Stimulated activated CD4-positive, alpha-beta T cell treated with anti-CD3 and anti-CD28 coated beads, Interleukin-12 subunit alpha, Interleukin-12 subunit beta, amount 100 ng/mL, for 24 hours (primary cell): ENCODE measurements around the gene TOP2A.

Source experiments
- DNase-seq, 2 experiments: peaks; one replicate each; pipeline ENCODE4 v3.0.0-alpha.2; 2020; ENCODE audit warnings: low read depth in 2 of 2

Gene TOP2A, protein sequence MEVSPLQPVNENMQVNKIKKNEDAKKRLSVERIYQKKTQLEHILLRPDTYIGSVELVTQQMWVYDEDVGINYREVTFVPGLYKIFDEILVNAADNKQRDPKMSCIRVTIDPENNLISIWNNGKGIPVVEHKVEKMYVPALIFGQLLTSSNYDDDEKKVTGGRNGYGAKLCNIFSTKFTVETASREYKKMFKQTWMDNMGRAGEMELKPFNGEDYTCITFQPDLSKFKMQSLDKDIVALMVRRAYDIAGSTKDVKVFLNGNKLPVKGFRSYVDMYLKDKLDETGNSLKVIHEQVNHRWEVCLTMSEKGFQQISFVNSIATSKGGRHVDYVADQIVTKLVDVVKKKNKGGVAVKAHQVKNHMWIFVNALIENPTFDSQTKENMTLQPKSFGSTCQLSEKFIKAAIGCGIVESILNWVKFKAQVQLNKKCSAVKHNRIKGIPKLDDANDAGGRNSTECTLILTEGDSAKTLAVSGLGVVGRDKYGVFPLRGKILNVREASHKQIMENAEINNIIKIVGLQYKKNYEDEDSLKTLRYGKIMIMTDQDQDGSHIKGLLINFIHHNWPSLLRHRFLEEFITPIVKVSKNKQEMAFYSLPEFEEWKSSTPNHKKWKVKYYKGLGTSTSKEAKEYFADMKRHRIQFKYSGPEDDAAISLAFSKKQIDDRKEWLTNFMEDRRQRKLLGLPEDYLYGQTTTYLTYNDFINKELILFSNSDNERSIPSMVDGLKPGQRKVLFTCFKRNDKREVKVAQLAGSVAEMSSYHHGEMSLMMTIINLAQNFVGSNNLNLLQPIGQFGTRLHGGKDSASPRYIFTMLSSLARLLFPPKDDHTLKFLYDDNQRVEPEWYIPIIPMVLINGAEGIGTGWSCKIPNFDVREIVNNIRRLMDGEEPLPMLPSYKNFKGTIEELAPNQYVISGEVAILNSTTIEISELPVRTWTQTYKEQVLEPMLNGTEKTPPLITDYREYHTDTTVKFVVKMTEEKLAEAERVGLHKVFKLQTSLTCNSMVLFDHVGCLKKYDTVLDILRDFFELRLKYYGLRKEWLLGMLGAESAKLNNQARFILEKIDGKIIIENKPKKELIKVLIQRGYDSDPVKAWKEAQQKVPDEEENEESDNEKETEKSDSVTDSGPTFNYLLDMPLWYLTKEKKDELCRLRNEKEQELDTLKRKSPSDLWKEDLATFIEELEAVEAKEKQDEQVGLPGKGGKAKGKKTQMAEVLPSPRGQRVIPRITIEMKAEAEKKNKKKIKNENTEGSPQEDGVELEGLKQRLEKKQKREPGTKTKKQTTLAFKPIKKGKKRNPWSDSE (N-terminal part only)

DNA sequence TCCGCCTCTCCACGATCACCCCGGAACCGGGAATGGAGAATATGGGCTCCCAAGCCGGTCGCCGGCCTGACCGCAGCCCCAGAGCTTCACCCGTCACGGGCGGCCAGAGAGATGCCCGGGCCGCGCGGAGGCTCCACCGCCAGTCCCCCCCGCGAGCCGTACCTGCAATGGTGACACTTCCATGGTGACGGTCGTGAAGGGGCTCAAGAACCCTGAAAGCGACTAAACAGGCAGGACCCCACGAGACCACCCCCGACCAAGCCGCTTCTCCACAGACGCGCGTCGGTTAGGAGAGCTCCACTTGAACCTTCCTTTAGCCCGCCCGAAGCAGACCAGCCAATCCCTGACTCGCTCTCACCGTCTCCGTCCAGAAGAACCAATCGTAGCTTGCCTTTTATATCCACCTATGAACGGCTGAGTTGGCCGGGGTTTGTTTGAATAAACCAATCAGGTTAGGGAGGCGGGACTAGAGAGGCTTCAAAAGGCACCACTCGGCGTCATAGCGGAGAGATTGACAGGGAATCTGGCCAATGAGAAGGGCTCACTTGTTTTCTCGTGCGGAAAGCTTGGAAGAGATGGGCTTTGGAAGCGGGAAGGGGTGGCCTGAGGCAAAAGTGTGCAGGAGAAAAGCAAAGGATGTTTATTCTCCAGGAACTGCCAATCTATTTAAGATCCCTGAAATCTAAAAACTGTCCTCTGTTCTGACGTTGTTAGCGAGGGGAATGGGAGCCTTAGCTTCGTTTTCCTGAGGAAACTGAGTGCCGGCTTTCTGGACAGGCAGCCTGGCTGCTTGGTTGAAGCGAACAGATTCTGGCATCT, at the start of gene TOP2A:
Gene TOP2A (minus strand): TSS at position 288 of the 819 bp plus-strand sequence. CDS start 105 bp downstream, at position 183.
- DNase-seq: peak; percentile 90 to 94

DNA sequence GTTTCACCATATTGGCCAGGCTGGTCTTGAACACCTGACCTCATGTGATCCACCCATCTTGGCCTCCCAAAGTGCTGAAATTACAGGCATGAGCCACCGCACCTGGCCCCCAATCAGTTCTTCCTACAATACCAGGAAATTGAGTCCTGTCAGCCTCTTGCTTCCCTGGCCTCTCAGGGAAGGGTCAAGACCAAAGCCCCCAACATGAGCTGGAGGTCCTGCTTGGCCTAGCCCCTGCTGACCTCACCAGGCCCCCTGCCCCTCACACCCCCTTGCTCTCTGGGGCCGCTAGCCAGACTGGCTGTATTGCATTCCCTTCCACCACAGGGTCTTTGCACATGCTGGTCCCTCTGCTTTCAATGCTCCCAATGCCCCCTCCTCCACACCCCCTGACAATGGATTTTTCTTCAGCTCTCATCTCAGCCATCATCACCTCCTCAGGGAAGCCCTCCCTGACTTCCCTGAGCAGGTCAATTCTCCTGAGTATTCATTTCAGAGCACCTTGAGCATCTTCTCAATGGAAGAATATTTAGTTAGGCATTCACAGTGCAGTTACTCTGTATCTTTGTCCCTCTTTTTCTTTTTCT, 49.7 kb upstream of the TOP2A start:
- no peak for DNase-seq

DNA sequence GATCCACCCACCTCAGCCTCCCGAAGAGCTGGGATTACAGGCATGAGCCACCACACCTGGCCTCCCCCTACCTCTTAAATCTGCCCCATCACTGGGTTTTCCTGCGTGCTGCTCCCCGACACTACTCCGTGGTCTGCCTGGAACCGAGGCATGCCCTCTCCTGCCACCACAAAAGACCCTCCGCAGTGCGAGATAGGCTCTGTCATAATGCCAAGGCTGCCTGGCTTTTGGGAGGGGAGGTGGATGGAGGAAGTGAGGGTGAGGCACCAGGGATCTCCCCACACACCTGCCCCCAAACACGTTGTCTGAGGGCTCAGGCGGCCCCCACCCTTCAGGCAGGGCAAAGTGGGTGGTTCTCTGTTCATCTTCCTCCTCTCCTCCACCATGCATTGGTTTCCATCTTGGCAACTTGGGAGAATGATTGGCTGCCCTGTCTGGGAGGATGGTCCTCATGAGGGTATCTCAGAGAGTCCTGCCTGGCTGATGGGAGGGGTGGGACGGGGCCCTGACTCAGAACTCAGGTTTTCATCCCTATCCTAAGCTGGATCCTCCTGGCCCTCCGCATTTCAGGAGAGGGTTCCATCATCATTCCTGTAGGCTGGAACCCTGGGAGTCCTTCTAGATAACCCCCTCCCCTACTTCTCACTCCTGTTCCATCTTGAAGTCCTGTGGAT, 48.7 kb upstream of the TOP2A start:
- DNase-seq: no peak

DNA sequence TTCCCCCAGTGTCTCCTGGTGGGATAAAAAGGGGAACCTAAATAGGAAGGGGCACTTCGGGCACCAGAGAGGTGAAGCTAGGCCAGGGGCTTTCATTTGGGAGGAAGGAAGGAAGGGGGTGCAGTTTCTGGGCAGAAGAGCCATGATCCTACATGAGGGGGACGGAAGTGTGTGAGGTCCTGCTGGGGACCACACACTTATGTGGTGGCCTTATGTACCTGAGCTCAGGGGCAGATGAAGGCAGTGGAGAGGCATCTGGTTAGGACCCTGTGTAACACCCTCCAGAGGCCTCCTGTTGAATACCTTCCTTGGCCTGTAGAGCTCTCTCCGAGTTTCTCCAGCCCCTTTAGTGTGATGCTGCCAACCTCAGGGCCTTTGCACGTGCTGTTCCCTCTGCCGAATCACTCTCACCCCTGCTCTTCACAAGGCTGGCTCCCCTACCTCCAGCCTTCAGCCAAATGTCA, 46.7 kb upstream of the TOP2A start:
- DNase-seq: no peak

DNA sequence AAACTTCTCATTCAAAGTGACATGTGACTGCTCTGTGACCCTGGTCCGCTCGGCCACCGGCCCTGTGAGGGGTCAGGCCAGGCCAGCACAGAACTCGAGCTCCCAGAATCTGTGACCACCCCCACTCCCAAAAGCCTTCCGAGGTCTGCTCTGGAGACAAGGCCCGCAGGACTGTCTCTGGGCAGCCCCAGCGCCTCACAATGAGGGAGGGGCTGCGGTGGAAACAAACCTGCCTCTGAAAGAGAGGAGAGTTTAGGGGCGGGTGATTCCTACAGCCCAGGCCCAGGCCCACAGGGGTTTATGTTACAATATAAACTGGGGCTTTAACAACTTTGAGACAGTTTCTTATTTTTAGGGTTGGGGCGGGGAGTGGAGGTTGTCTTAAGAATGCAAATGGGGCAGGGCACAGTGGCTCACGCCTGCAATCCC, 45.4 kb upstream of the TOP2A start:
- DNase-seq: no peak

DNA sequence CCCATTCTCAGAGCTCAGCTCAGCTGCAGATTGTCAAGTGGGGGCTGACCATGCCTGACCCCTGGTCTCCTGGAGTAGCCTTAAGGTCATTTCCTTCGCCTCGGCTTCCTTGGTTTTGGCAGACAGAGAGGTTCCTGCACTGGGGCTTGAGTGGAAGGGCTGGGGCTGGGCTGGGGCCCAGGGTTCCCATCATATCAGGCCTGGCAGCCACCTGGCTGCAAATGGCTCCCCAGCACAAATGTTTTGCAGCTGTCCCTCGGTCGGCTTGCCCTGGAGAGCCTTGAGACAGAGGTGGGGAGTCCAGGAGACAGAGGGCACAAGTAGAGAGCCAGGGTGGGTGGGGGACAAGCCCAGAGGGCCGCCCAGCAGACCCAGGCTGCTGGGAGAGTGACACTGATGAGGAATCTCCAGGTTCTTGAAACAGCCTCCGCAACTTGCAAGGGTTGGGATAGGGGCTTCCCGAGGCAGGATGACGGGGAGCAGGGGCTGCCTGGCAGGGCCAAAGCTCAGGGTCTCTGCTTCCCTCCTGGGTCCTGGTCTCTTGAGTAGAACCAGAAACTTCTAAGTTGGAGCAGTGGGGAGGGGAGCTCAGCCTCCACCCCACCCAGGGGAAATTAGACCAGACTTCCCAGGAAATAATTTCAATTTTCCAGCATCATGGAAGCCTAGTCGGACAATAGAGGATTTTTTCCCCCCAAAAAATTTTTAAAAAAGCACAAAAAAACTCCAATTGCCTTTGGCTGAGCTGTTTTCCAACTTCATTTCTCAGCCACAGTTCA, 44.8 kb upstream of the TOP2A start:
- no peak for DNase-seq

DNA sequence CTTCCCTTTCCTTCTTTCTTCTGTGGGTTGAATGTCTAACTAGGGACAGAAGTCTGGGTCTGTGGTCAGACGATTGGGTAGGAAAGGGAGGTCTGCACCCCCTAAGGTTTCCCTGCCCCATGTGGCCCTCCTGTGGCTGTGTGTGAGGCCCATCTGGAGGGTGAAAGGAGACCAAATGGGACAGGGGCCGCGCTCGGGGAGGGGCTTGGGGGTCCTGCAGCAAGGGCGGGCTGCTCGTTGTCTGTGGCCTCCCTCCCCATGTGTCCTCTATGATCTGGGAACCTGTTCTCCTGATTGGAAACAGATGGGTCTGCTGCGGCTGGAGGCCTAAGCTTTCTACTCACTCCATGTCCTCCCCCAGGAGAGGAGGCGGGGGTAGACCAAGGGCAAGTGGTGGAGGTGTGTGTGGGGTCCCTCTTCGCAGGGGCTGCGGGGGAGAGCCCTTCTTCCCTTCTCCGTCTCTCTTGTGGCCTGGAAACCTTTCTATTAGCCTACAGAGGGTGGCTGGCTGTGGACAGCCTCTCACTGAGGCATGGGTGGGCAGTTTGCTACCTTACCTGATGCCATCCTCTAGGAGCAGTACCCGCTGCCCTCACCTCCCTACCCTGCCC, 44.1 kb upstream of the TOP2A start:
- no peak for DNase-seq

DNA sequence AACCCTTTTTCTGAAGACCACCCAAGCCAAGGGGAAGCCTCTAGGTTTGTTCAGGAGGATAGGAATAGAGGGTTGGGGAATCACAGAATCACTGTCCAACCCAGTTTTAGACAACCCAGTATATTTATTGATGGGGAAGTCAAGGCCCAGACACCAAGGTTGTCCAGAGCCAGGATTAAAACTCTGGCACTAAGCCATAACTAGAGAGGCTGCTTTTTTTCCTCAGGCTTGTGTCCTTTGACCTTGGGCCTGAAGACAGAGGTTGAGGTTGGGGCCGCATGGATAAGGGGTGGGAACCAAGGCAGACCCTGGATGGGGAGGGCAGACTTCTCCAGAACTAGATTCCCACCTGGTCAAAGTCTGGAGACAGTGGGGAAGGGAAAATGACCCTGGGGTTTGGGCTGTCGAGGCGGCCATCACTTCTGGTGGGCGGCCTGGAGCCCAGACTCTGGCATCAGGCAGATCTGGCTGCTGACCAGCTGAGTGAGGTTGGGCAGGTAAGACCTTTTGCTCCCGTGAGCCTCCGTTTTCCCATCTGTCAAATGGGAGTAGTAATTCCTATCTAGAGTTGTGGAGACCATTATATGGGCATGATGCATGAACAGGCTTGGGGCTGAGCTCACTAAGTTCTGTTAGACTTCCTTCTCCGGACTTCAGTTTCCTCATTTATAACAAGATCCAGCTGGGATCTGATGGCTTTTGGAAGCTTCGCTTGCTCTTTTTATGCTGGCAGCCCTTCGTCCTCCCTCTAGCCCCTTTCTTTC, 43.5 kb upstream of the TOP2A start:
- no peak for DNase-seq

DNA sequence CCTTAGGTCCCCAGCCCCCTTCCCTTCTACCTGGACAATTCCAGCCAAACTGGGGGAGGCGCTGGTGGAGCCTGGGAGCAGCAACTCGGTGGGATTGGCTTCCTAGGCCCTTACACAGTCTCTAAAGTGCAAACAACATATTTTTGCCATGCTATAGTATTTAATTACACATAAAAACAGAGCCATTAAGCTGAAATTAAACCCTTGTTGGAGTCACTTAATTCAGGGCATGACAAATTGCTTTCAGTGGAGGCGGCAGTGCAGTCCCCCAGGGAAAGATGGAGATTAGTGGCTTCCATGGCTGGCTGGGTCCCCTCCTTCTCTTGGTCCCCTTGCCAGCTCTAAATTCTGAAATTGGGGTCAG, 42.9 kb upstream of the TOP2A start:
- DNase-seq: no peak

DNA sequence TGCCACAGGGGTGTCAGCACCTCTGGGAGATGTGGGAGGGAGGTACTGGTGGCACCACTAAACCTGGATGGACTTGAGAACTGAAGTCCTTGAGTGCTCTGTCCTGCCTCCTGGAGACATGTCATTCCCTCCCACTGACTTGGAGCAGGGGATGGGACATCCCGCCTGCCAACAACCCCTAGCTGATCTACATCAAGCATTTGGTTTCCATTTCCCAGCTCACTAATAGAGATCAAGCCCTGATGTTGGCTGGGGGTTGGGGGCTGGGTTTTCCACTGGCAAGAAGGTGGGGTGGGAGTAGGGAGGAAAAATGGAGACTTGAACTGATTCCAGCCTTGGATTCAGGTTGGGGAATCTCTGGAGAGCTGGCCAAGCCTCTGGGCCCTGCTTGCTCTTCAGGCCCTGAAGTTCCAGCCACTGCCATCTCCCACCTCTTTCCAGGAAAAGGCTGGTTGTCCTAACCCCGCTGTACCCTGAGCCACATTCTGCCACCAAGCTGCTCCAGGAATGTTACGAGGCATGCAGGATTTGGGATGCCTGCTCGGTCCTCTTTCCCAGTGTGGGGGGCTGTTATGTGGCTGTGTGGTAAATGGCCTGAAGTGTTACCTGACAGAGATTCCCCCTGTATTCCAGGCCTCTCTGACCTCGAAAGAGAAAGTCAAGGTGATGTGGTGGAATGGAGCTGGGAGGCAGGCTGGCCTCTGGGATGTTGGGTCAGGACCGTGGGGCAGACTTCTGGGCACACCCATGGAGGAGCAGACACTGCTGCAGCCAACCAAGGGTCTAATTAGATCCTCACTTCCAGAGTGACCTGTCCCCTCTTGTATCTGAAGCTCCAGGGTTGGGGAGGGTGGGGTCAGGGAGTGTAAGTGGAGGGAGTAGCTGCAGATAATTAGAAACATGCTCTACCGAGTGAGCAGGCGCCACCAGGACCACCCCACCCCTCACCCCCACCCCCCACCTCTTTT, 42.2 kb upstream of the TOP2A start:
- DNase-seq: no peak

DNA sequence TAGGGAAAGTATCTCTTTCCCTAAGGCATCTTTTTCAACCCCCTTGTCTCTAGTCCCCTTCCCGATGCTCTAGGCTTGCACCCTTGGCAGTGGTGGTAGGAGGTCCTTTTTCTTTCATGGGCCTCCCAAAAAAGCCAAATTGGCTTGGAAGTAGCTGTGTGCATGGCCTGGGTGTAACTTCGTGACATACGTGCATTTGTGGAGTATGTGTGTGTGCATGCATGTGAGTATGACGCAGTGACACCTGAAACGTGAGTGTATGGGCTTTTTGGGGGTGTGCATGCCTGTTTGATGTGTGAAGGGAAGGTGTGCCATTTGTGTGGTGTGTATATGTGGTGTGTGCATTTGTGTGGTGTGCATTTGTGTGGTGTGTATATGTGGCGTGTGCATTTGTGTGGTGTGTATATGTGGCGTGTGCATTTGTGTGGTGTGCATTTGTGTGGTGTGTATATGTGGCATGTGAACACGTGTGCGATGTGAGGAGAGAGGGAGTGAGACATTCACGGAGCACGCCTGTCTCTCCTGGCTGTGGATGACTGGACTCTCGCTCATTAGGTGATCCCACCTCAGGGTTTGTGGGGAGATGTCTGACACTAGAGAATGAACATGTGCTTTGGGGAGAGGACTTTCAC, 41.3 kb upstream of the TOP2A start:
- DNase-seq: no peak

DNA sequence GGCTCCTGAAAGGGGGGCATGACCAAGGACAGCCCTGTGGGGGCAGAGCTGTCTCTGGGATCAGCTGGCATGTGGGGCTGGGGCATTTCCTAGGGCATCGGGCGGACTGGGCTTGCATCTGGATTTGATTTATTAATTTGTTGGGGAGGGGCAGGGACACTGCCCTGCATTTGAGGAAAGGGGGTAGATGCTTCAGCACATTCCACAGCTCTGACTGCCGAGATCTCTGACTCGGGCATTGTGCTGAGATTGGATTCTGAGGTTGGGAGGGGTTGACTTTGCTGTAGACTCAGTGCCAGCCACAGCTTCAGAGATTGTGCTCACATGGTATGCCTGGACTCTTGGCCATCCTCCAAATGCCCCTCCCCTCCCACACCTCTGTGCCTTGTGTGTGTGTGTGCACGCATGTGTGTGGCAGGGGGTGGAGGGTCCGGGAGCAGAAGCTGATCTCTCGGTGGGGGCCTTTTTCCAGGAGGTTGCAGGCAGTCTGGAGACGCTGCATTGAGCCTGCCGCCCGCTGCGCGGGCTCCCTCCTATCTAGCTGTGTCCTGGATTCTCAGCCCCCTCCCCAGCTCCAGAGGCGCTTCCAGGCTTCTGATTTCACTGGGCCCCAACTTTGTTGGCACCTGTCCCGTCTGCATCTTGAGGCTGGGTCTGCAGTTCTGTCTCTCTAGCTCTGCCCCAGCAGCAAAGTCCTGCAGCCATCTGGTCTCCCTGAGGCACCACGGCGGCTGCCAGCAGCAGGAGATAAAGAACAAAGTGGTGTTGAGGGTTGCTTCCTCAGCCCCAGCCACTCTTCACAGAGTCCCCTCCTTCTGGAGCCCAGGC, 40.5 kb upstream of the TOP2A start:
- no peak for DNase-seq

DNA sequence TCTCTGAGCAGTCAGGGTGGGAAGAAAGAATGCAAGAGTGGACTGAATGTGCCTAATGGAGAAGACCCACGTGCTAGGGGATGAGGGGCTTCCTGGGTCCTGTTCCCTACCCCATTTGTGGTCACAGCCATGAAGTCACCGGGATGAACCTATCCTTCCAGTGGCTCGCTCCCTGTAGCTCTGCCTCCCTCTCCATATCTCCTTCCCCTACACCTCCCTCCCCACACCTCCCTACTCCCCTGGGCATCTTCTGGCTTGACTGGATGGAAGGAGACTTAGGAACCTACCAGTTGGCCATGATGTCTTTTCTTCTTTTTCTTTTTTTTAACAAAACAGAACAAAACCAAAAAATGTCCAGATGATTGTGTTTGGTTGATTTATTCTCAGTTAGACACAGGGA, 39.7 kb upstream of the TOP2A start:
- no peak for DNase-seq

DNA sequence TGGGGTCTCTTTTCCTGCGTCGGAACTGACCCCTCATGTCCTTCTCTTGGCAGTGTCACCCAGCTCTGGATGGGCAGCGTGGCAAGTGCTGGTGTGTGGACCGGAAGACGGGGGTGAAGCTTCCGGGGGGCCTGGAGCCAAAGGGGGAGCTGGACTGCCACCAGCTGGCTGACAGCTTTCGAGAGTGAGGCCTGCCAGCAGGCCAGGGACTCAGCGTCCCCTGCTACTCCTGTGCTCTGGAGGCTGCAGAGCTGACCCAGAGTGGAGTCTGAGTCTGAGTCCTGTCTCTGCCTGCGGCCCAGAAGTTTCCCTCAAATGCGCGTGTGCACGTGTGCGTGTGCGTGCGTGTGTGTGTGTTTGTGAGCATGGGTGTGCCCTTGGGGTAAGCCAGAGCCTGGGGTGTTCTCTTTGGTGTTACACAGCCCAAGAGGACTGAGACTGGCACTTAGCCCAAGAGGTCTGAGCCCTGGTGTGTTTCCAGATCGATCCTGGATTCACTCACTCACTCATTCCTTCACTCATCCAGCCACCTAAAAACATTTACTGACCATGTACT, 38.8 kb upstream of the TOP2A start:
- no peak for DNase-seq

DNA sequence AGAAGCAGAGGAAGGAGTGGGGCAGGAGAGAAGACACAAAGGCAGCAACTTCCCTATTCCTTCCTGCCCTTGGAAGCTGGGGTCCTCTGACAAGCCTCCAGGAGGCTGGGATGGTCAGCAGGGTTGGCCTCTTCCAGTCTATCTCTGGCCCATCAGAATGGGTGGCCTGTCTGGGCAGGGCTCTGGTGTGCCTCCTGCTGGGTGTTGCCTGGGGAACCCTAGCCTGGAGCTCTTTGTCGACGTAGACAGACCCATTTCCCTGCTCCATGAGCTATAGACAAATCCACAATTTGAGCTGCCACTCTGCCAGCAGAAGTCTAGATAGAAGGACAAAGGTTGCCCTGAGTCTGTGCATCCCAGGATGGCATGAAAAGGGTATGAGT, 36.9 kb upstream of the TOP2A start:
- no peak for DNase-seq
